Measurements from ENCODE around the gene U2AF2. TPM values are rescaled to one million over a fixed set of nuclear protein-coding genes. Genes with fewer than 3 reads are reported as not detected.
"Not testable (repeated sequence)": the region's sequence is repeated elsewhere in the genome, so short reads cannot be mapped to it uniquely, and the experiment has no call there.

U2AF2 gene
- total RNA-seq, 1 experiment from 2014 or later = 107 TPM

DNA sequence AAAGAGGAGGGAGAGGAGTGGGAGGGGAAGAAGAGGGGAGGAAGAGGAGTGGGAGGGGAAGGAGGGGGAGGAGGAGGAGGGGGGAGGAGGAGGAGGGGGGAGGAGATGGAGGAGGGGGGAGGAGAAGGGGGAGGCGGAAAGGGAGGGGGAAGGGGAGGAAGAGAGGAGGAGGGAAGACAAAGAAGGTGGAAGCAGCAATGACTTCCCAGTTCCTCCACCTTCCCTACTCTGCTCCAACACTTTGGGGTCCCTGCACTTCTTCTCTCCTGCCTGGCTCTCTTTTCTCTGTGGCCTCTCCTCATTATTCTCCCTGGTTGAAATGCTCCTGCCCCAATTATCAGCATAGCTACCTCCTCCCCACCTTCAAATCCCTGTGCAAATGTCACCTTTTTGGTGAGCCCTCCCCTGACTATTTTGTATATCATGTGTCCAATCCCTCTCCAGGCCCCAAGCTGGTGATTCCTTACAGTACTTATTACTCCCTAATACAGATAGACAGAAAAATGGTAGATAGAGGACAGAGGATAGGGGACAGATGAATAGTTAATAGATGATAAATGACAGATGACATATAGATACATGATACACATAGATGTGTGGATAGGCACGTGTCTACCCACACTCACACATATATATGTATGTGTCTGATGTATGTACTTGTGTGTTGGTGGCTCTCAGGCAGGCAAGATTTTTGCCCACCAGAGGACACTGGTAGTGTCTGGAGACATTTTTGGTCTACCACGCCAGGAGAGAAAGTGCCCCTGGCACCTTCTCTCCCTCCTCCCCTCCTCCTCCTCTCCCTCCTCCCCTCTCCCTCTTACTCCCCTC, 58.2 kb downstream of the U2AF2 start:
- Histone ChIP-seq H3K36me3 (ENCODE audit: insufficient read depth, low read length) (no peaks in the 10 kb centered on the region), H3K27me3 (ENCODE audit: low read length) (no peaks in the 10 kb centered on the region), H3K79me2 (ENCODE audit: low read length) (no peaks in the 10 kb centered on the region), H3K9me3 (ENCODE audit: low read length) (no peaks in the 10 kb centered on the region; the same call in 1 of the 2 replicates), H2AFZ (ENCODE audit: low read length) (no peak overlapping the region), H3K4me3 (ENCODE audit: low read length) (no peak overlapping the region), H3K27ac (ENCODE audit: low read length) (no peak overlapping the region), H3K4me2 (ENCODE audit: low read depth, low read length, poor library complexity, severe bottlenecking) (no peak overlapping the region), H3K9me2 (replicated peaks; ENCODE audit: insufficient read depth, low read length) (no peaks in the 10 kb centered on the region), H3K9ac (ENCODE audit: low read length) (no peak overlapping the region), H4K20me1 (ENCODE audit: insufficient read depth, low read depth, low read length) (no peaks in the 10 kb centered on the region), H3K4me1 (ENCODE audit: low read length) (no peaks in the 10 kb centered on the region)
- no peak for DNase-seq

DNA sequence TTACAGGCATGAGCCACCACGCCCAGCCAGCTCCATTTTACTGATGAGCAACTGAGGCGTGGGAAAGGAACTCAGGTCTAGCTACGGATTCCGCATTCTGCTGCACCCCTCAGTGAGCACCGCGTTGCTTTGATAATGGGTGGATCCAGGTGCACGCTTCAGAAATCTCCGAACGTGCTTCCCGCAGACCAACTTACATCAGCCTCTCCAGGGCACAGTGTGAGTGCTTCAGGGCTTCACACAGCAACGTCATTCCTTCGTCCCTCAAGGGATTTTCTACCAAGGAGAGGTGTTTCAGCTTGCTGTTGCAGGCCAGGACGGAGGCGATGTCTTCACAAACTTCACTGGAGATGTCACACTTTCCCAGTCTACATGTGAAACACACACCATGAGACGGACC, 61.7 kb downstream of the U2AF2 start:
- Histone ChIP-seq H3K36me3 (ENCODE audit: insufficient read depth, low read length) (no peaks in the 10 kb centered on the region), H2AFZ (ENCODE audit: low read length) (no peak overlapping the region), H3K4me1 (ENCODE audit: low read length) (no peaks in the 10 kb centered on the region), H3K9me3 (ENCODE audit: low read length) (peaks cover 9% of the 10 kb centered on the region), H3K9ac (ENCODE audit: low read length) (no peak overlapping the region), H3K9me2 (replicated peaks; ENCODE audit: insufficient read depth, low read length) (no peaks in the 10 kb centered on the region), H4K20me1 (ENCODE audit: insufficient read depth, low read depth, low read length) (no peaks in the 10 kb centered on the region), H3K27me3 (ENCODE audit: low read length) (peaks cover 3% of the 10 kb centered on the region), H3K79me2 (ENCODE audit: low read length) (no peaks in the 10 kb centered on the region), H3K27ac (ENCODE audit: low read length) (no peak overlapping the region), H3K4me3 (ENCODE audit: low read length) (no peak overlapping the region), H3K4me2 (ENCODE audit: low read depth, low read length, poor library complexity, severe bottlenecking) (no peak overlapping the region)
- DNase-seq = no peak

DNA sequence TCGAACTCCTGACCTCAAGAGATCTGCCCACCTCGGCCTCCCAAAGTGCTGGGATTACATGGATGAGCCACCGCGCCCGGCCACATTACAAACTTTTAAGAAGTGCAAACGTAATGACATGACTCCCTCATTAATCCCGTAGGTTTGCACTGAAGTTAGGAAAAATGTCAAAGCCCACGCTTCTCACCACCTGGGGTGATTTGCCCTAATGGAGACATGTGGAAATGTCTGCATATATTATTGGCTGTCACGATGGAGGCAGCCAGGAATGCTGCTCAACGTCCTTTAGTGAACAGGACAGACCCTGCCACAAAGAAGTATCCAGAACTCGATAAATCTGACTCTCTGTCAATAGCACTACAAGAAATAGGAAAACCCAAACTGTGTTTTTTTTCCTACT, 62.4 kb downstream of the U2AF2 start:
- Histone ChIP-seq H3K9ac (ENCODE audit: low read length) (no peak overlapping the region), H3K36me3 (ENCODE audit: insufficient read depth, low read length) (no peaks in the 10 kb centered on the region), H3K4me3 (ENCODE audit: low read length) (no peak overlapping the region), H3K4me1 (ENCODE audit: low read length) (no peaks in the 10 kb centered on the region), H4K20me1 (ENCODE audit: insufficient read depth, low read depth, low read length) (no peaks in the 10 kb centered on the region), H2AFZ (ENCODE audit: low read length) (no peak overlapping the region), H3K27me3 (ENCODE audit: low read length) (peaks cover 6% of the 10 kb centered on the region), H3K9me3 (ENCODE audit: low read length) (peaks cover 16% of the 10 kb centered on the region), H3K9me2 (replicated peaks; ENCODE audit: insufficient read depth, low read length) (no peaks in the 10 kb centered on the region), H3K4me2 (ENCODE audit: low read depth, low read length, poor library complexity, severe bottlenecking) (no peak overlapping the region), H3K27ac (ENCODE audit: low read length) (no peak overlapping the region), H3K79me2 (ENCODE audit: low read length) (no peaks in the 10 kb centered on the region)
- no peak for DNase-seq

- not testable (repeated sequence) for H3K4me1 ChIP-seq (ENCODE audit: low read length); H4K20me1 ChIP-seq (ENCODE audit: insufficient read depth, low read depth, low read length); H2AFZ ChIP-seq (ENCODE audit: low read length); H3K9ac ChIP-seq (ENCODE audit: low read length); H3K4me3 ChIP-seq (ENCODE audit: low read length); H3K27me3 ChIP-seq (ENCODE audit: low read length); H3K36me3 ChIP-seq (ENCODE audit: insufficient read depth, low read length); H3K79me2 ChIP-seq (ENCODE audit: low read length); DNase-seq; H3K4me2 ChIP-seq (ENCODE audit: low read depth, low read length, poor library complexity, severe bottlenecking); H3K27ac ChIP-seq (ENCODE audit: low read length); H3K9me2 ChIP-seq (replicated peaks; ENCODE audit: insufficient read depth, low read length)
- peaks cover 19% of the 10 kb centered on the region for H3K9me3 ChIP-seq (ENCODE audit: low read length)
Observed at GRCh38 chr19:55717879-55718711, 63.3 kb downstream of the U2AF2 start.

DNA sequence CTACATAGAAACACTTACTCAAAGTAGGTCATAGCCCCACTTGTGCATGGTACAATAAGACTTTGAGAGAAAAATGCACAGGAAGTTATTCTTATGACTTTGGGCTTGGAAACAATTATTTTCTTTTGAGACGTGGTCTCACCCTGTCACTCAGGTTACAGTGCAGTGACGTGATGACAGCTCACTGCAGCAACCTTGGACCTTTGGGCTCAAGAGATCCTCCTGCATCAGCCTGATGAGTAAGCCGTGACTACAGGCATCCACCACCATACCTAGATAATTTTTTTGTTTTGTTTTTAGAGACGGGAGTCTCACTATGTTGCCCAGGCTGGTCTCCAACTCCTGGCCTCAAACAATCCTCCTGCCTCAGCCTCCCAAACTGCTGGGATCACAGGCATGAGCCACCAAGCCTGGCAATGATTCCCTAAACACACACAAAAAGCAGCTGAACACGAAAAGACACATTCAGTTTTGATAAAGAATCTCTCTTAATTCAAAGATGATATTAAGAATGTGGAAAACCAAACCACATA, 65.4 kb downstream of the U2AF2 start:
- Histone ChIP-seq H4K20me1 (ENCODE audit: insufficient read depth, low read depth, low read length) (no peaks in the 10 kb centered on the region), H3K27me3 (ENCODE audit: low read length) (peaks cover 6% of the 10 kb centered on the region), H3K27ac (ENCODE audit: low read length) (no peak overlapping the region), H3K9ac (ENCODE audit: low read length) (no peak overlapping the region), H2AFZ (ENCODE audit: low read length) (no peak overlapping the region), H3K9me3 (ENCODE audit: low read length) (peaks cover 19% of the 10 kb centered on the region), H3K4me1 (ENCODE audit: low read length) (no peaks in the 10 kb centered on the region), H3K9me2 (replicated peaks; ENCODE audit: insufficient read depth, low read length) (no peaks in the 10 kb centered on the region), H3K4me2 (ENCODE audit: low read depth, low read length, poor library complexity, severe bottlenecking) (no peak overlapping the region), H3K36me3 (ENCODE audit: insufficient read depth, low read length) (no peaks in the 10 kb centered on the region), H3K4me3 (ENCODE audit: low read length) (no peak overlapping the region), H3K79me2 (ENCODE audit: low read length) (no peaks in the 10 kb centered on the region)
- no peak for DNase-seq

- Histone ChIP-seq H3K79me2 (ENCODE audit: low read length) (no peaks in the 10 kb centered on the region), H3K9me2 (replicated peaks; ENCODE audit: insufficient read depth, low read length) (no peaks in the 10 kb centered on the region), H3K9ac (ENCODE audit: low read length) (no peak overlapping the region), H3K27ac (ENCODE audit: low read length) (no peak overlapping the region), H3K4me2 (ENCODE audit: low read depth, low read length, poor library complexity, severe bottlenecking) (no peak overlapping the region), H3K4me1 (ENCODE audit: low read length) (no peaks in the 10 kb centered on the region), H2AFZ (ENCODE audit: low read length) (no peak overlapping the region), H3K9me3 (ENCODE audit: low read length) (peaks cover 19% of the 10 kb centered on the region), H4K20me1 (ENCODE audit: insufficient read depth, low read depth, low read length) (no peaks in the 10 kb centered on the region), H3K4me3 (ENCODE audit: low read length) (no peak overlapping the region), H3K36me3 (ENCODE audit: insufficient read depth, low read length) (no peaks in the 10 kb centered on the region), H3K27me3 (ENCODE audit: low read length) (peaks cover 6% of the 10 kb centered on the region)
- no peak for DNase-seq
Observed at GRCh38 chr19:55720801-55721200, 66.0 kb downstream of the U2AF2 start.

DNA sequence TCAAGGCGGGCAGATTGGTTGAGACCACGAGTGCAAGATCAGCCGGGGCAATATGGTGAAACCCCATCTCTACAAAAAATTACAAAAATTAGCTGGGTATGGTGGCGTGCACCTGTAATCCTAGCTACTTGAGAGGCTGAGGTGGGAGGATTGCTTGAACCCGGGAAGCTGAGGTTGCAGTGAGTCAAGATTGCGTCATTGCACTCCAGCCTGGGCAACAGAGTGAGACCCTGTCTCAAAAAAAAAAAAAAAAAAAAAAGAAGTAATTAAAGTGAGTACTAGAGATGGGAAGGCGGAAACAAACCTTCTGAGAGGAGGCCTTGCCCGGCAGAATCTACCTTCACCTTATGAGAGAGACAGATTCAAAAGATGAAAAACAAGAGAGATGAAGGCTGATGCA, 68.7 kb downstream of the U2AF2 start:
- no peaks in the 10 kb centered on the region for H3K9me2 ChIP-seq (replicated peaks; ENCODE audit: insufficient read depth, low read length)
- peaks cover 19% of the 10 kb centered on the region for H3K9me3 ChIP-seq (ENCODE audit: low read length)
- H3K4me2 ChIP-seq (ENCODE audit: low read depth, low read length, poor library complexity, severe bottlenecking) = no peak overlapping the region
- DNase-seq = no peak
- H4K20me1 ChIP-seq (ENCODE audit: insufficient read depth, low read depth, low read length) = no peaks in the 10 kb centered on the region
- peaks cover 9% of the 10 kb centered on the region for H3K27me3 ChIP-seq (ENCODE audit: low read length)
- no peak overlapping the region for H3K9ac ChIP-seq (ENCODE audit: low read length)
- no peak overlapping the region for H3K4me3 ChIP-seq (ENCODE audit: low read length)
- no peaks in the 10 kb centered on the region for H3K36me3 ChIP-seq (ENCODE audit: insufficient read depth, low read length)
- no peak overlapping the region for H3K27ac ChIP-seq (ENCODE audit: low read length)
- H3K79me2 ChIP-seq (ENCODE audit: low read length) = no peaks in the 10 kb centered on the region
- H3K4me1 ChIP-seq (ENCODE audit: low read length) = no peaks in the 10 kb centered on the region
- H2AFZ ChIP-seq (ENCODE audit: low read length) = no peak overlapping the region
